Astrocyte (in vitro differentiated cells and primary cell): ENCODE data around the gene SCN8A. TPM values are rescaled to one million over a fixed set of nuclear protein-coding genes. Genes with fewer than 3 reads are reported as not detected.
A peak's percentile ranks its signal among the peaks of the same experiment; 100 is the strongest.

Experiments used
- DNase-seq: peaks from one replicate; pipeline ENCODE4 v3.0.0-alpha.2; 2010; ENCODE audit warnings: low read depth
- FAIRE-seq: peaks from 2 replicates; lab custom pipeline; 2011; peaks lifted over from hg19 to GRCh38; lab: Jason Lieb, UNC
- H2AFZ ChIP-seq: 2 replicates; pipeline ENCODE4 v1.6.0; 2012; ENCODE audit warnings: low read depth, low read length, inconsistent platforms
- H3K27ac ChIP-seq: 2 replicates; pipeline ENCODE4 v1.5.1; 2011; ENCODE audit warnings: low read depth, low read length, inconsistent platforms
- H3K27me3 ChIP-seq: 2 replicates; pipeline ENCODE4 v1.6.0; 2011; ENCODE audit warnings: low read length, inconsistent platforms; ENCODE audit not compliant: insufficient read depth
- H3K36me3 ChIP-seq: 2 replicates; pipeline ENCODE4 v1.5.1; 2011; ENCODE audit warnings: low read length, inconsistent platforms; ENCODE audit not compliant: insufficient read depth
- H3K4me1 ChIP-seq: 2 replicates; pipeline ENCODE4 v1.5.1; 2011; ENCODE audit warnings: low read length, inconsistent platforms; ENCODE audit not compliant: insufficient read depth
- H3K4me2 ChIP-seq: 2 replicates; pipeline ENCODE4 v1.6.0; 2012; ENCODE audit warnings: low read length, inconsistent platforms
- H3K4me3 ChIP-seq: 2 replicates; pipeline ENCODE4 v1.5.1; 2011; ENCODE audit warnings: low read depth, mild to moderate bottlenecking, low read length, inconsistent platforms; ENCODE audit not compliant: insufficient read depth
- H3K79me2 ChIP-seq: 2 replicates; pipeline ENCODE4 v1.6.0; 2012; ENCODE audit warnings: mild to moderate bottlenecking, low read length, inconsistent platforms; ENCODE audit not compliant: insufficient read depth
- H3K9ac ChIP-seq: 2 replicates; pipeline ENCODE4 v1.6.0; 2012; ENCODE audit warnings: mild to moderate bottlenecking, low read length, inconsistent platforms
- H3K9me3 ChIP-seq: 2 replicates; pipeline ENCODE4 v1.5.1; 2012; ENCODE audit warnings: low read depth, mild to moderate bottlenecking, low read length, inconsistent platforms; ENCODE audit not compliant: insufficient read depth
- H4K20me1 ChIP-seq: 2 replicates; pipeline ENCODE4 v1.6.0; 2012; ENCODE audit warnings: low read length, inconsistent platforms; ENCODE audit not compliant: insufficient read depth
- H3K27ac Mint-ChIP-seq: one replicate; pipeline ENCODE4 v1.8.0; 2021; ENCODE audit warnings: mild to moderate bottlenecking, mixed read lengths; ENCODE audit not compliant: unreplicated experiment
- H3K27me3 Mint-ChIP-seq: one replicate; pipeline ENCODE4 v1.8.0; 2021; ENCODE audit warnings: low read depth, mixed read lengths; ENCODE audit not compliant: unreplicated experiment
- H3K36me3 Mint-ChIP-seq: one replicate; pipeline ENCODE4 v1.8.0; 2021; ENCODE audit warnings: low read depth, mixed read lengths; ENCODE audit not compliant: unreplicated experiment
- H3K4me1 Mint-ChIP-seq: one replicate; pipeline ENCODE4 v1.8.0; 2021; ENCODE audit warnings: low read depth, mixed read lengths; ENCODE audit not compliant: unreplicated experiment
- H3K4me3 Mint-ChIP-seq: one replicate; pipeline ENCODE4 v1.8.0; 2021; ENCODE audit warnings: mild to moderate bottlenecking, moderate library complexity, mixed read lengths; ENCODE audit not compliant: unreplicated experiment
- H3K9me3 Mint-ChIP-seq: one replicate; pipeline ENCODE4 v1.8.0; 2021; ENCODE audit warnings: mild to moderate bottlenecking, mixed read lengths; ENCODE audit not compliant: unreplicated experiment
- EZH2 ChIP-seq: IDR thresholded peaks from 2 replicates; pipeline ENCODE4 v1.6.1; 2012; ENCODE audit warnings: mild to moderate bottlenecking, low read length, inconsistent platforms; ENCODE audit not compliant: insufficient read depth
- total RNA-seq: library from RNA; stranded (reverse); gene quantifications from 2 replicates; pipeline ENCODE4 v1.2.1, GENCODE V29; 2021
- TF ChIP-seq, protein P1 (sequence below): IDR thresholded peaks from 2 replicates; pipeline ENCODE4 v1.5.1; 2011; ENCODE audit warnings: low read depth, mild to moderate bottlenecking, inconsistent platforms, low read length, moderate library complexity; ENCODE audit not compliant: insufficient read depth

SCN8A gene
- total RNA-seq, 1 donor from 2014 or later: 6.5 TPM

DNA sequence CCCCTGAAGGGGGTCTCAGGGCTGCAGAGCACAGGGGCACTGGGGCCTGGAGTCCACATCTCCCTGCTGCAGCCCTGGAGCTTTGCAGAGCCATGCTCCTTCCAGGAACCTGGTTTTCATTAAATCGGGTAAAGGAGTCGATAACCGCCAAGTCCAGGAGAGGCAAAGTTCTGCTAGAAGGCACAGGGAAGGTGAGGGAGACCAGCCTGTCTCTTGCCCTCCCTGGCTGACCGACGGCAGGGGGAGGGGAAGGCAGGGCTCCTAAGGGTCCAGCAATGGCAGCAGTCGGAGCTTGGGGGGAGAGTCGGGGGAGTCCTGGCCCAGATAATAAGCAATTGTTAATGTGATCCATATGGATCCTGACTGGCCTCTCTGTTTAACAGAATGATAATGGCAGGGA lies 254.4 kb downstream of the SCN8A start:
- H3K4me3 Mint-ChIP-seq: no peak overlapping the region

DNA sequence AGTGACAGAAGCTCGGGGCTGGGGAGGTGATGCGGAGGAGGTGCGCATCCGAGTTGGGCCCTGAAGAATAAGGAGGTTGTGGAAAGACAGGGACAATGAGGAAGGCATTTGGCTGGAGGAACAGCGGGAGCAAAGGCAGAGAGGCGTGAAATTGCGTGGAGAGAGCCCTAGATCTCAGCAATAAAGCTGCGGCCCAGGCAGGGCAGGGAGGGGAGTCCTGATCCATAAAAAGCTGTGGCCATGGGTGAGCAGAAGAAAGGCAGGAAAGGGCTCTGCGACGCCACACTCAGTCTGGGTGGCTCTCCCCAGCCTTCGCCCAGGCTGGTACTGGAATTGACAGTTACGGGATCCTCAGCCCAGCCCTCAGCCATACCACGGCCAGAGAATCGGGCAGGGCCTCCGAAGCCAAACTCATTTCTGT lies 255.2 kb downstream of the SCN8A start:
- peaks cover 13% of the 10 kb centered on the region for H3K27me3 Mint-ChIP-seq
- H3K9ac ChIP-seq: no peak overlapping the region
- H3K9me3 Mint-ChIP-seq: no peaks in the 10 kb centered on the region
- no peaks in the 10 kb centered on the region for H3K36me3 ChIP-seq
- no peaks in the 10 kb centered on the region for H3K79me2 ChIP-seq
- peaks cover 3% of the 10 kb centered on the region for H3K4me1 Mint-ChIP-seq
- H3K4me3 ChIP-seq: no peak overlapping the region
- H3K9me3 ChIP-seq: no peaks in the 10 kb centered on the region
- H4K20me1 ChIP-seq: peaks cover 18% of the 10 kb centered on the region
- FAIRE-seq: no peak
- peaks cover 4% of the 10 kb centered on the region for H3K4me1 ChIP-seq
- no peak overlapping the region for H2AFZ ChIP-seq
- DNase-seq: no peak
- H3K27me3 ChIP-seq: peaks cover 28% of the 10 kb centered on the region
- peak overlapping the region; percentile 79 for H3K4me3 Mint-ChIP-seq
- TF ChIP-seq EZH2: no peak
- TF ChIP-seq, protein P1, sequence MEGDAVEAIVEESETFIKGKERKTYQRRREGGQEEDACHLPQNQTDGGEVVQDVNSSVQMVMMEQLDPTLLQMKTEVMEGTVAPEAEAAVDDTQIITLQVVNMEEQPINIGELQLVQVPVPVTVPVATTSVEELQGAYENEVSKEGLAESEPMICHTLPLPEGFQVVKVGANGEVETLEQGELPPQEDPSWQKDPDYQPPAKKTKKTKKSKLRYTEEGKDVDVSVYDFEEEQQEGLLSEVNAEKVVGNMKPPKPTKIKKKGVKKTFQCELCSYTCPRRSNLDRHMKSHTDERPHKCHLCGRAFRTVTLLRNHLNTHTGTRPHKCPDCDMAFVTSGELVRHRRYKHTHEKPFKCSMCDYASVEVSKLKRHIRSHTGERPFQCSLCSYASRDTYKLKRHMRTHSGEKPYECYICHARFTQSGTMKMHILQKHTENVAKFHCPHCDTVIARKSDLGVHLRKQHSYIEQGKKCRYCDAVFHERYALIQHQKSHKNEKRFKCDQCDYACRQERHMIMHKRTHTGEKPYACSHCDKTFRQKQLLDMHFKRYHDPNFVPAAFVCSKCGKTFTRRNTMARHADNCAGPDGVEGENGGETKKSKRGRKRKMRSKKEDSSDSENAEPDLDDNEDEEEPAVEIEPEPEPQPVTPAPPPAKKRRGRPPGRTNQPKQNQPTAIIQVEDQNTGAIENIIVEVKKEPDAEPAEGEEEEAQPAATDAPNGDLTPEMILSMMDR: no peak
- peak overlapping the region; percentile 91 for H3K4me2 ChIP-seq
- H3K27ac Mint-ChIP-seq: peak overlapping the region; percentile 48
- no peak overlapping the region for H3K27ac ChIP-seq
- no peaks in the 10 kb centered on the region for H3K36me3 Mint-ChIP-seq

More for the DNA sequence above, 254.4 kb downstream of the SCN8A start:
- Histone ChIP-seq H3K27me3 (peaks cover 28% of the 10 kb centered on the region), H3K4me2 (no peak overlapping the region), H3K36me3 (no peaks in the 10 kb centered on the region), H3K27ac (no peak overlapping the region), H3K4me1 (peaks cover 4% of the 10 kb centered on the region), H4K20me1 (peaks cover 21% of the 10 kb centered on the region), H3K4me3 (no peak overlapping the region), H2AFZ (no peak overlapping the region), H3K79me2 (no peaks in the 10 kb centered on the region), H3K9ac (no peak overlapping the region), H3K9me3 (no peaks in the 10 kb centered on the region)
- Mint-ChIP-seq H3K27me3 (peaks cover 13% of the 10 kb centered on the region), H3K36me3 (no peaks in the 10 kb centered on the region), H3K27ac (no peak overlapping the region), H3K4me1 (peaks cover 3% of the 10 kb centered on the region), H3K9me3 (no peaks in the 10 kb centered on the region)
- no peak for DNase-seq
- TF ChIP-seq, protein P1: no peak
- no peak for TF ChIP-seq EZH2
- FAIRE-seq: no peak

DNA sequence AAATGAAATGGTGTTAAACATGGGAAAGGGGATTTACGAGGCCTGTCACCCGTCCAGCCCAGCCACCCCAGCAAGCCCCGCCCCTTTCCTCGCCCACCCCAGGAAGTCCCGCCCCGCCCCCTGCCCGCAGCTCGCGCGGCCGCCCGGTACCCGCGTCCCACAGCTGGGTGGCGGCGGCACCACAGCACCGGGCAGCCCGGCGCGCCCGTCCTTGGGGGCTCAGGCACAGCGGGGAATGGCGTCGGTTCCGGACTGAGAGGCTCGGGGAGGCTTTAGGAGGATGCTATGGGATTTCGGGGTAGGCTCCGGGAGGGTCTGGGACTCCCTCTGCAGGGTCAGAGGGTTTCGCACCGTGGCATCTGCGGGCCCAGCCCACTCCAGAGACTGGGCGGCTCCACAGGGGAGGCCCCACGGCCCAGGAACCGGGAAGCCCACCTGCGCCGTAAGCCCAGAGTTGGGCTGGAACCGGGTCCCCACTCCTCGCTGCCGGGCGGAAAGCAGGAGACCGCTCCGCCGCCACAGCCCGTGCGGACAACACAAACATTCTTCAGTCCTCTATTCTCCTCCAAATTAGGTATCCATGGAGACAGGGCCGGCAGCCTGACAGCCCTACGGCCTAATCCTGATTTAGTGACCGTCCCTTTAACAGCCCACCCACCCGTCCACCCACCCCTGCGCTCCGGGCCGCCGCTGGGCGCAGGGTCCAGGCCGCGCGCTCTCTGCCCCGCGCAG lies 256.0 kb downstream of the SCN8A start:
- H3K9me3 ChIP-seq: no peaks in the 10 kb centered on the region
- no peak overlapping the region for H3K27ac ChIP-seq
- peak overlapping the region; percentile 84 for H2AFZ ChIP-seq
- H3K27me3 ChIP-seq: peaks cover 26% of the 10 kb centered on the region
- peak overlapping the region; percentile 59 for H3K4me3 ChIP-seq
- Mint-ChIP-seq H3K27me3 (peaks cover 14% of the 10 kb centered on the region), H3K4me3 (peak overlapping the region; percentile 81), H3K9me3 (no peaks in the 10 kb centered on the region), H3K4me1 (peaks cover 3% of the 10 kb centered on the region), H3K36me3 (no peaks in the 10 kb centered on the region), H3K27ac (no peak overlapping the region)
- H3K36me3 ChIP-seq: no peaks in the 10 kb centered on the region
- DNase-seq (no peak), FAIRE-seq (no peak)
- peak overlapping the region; percentile 55 for H3K9ac ChIP-seq
- TF ChIP-seq, protein P1: no peak
- TF ChIP-seq EZH2: no peak
- no peaks in the 10 kb centered on the region for H3K79me2 ChIP-seq
- H3K4me2 ChIP-seq: peak overlapping the region; percentile 91
- peaks cover 15% of the 10 kb centered on the region for H4K20me1 ChIP-seq
- H3K4me1 ChIP-seq: peaks cover 4% of the 10 kb centered on the region
